ENCODE results near the gene OLFML2A.

DNA sequence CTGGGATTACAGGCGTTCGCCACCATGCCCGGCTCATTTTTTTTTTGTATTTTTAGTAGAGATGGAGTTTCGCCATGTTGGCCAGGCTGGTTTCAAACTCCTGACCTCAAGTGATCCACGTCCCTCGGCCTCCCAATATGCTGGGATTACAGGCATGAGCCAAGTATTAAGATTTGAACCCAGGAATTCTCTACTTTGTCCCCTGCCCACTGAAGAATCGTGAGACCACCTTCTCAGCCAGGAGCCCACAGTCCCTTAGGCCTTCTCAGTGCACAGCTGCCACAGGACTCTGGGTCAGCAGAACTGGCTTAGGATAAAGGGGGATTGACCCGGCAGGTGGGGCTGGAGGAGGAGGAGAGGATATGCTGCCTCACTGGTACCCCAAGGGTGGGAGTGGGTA lies 13.4 kb downstream of the OLFML2A start:
- TF ChIP-seq, protein P1, sequence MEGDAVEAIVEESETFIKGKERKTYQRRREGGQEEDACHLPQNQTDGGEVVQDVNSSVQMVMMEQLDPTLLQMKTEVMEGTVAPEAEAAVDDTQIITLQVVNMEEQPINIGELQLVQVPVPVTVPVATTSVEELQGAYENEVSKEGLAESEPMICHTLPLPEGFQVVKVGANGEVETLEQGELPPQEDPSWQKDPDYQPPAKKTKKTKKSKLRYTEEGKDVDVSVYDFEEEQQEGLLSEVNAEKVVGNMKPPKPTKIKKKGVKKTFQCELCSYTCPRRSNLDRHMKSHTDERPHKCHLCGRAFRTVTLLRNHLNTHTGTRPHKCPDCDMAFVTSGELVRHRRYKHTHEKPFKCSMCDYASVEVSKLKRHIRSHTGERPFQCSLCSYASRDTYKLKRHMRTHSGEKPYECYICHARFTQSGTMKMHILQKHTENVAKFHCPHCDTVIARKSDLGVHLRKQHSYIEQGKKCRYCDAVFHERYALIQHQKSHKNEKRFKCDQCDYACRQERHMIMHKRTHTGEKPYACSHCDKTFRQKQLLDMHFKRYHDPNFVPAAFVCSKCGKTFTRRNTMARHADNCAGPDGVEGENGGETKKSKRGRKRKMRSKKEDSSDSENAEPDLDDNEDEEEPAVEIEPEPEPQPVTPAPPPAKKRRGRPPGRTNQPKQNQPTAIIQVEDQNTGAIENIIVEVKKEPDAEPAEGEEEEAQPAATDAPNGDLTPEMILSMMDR (IDR thresholded peaks at IDR 0.05; ENCODE audit: insufficient read depth, low read depth, low read length): no peak
- no peak for TF ChIP-seq EZH2 (IDR thresholded peaks at IDR 0.05; ENCODE audit: insufficient read depth, low read length)
